Activated CD8-positive, alpha-beta memory T cell treated with anti-CD3 and anti-CD28 coated beads for 4 hours (primary cell): ENCODE measurements around the gene TIAM2.

ENCODE experiments used
- DNase-seq, 2 donors: peaks; one replicate each; pipeline ENCODE4 v3.0.0-alpha.2; 2020; ENCODE audit warnings: low read depth in 2 of 2

The TIAM2 gene

GRCh38 chr6:155061381-155061780 lies 66.3 kb downstream of the TIAM2 start:
- DNase-seq = no peak

- no peak for DNase-seq
These were observed 67.8 kb downstream of the TIAM2 start for GRCh38 chr6:155062866-155063341.

GRCh38 chr6:155064303-155064702 lies 69.2 kb downstream of the TIAM2 start:
- no peak for DNase-seq

- no peak for DNase-seq
These were observed 71.2 kb downstream of the TIAM2 start for GRCh38 chr6:155066361-155066760.

- no peak for DNase-seq
These were observed 72.0 kb downstream of the TIAM2 start for GRCh38 chr6:155066921-155067680.

GRCh38 chr6:155067956-155068615 lies 73.0 kb downstream of the TIAM2 start:
- DNase-seq = no peak

- no peak for DNase-seq
These were observed 74.4 kb downstream of the TIAM2 start for GRCh38 chr6:155069543-155069942.

GRCh38 chr6:155075930-155076695 lies 81.0 kb downstream of the TIAM2 start:
- no peak for DNase-seq

GRCh38 chr6:155077331-155077730 lies 82.2 kb downstream of the TIAM2 start:
- no peak for DNase-seq

GRCh38 chr6:155077784-155078183 lies 82.7 kb downstream of the TIAM2 start:
- DNase-seq = no peak

GRCh38 chr6:155078331-155078745 lies 83.2 kb downstream of the TIAM2 start:
- DNase-seq = no peak

GRCh38 chr6:155079985-155080452 lies 84.9 kb downstream of the TIAM2 start:
- DNase-seq = no peak

- DNase-seq = no peak
These were observed 86.0 kb downstream of the TIAM2 start for GRCh38 chr6:155080881-155081845.

GRCh38 chr6:155084431-155085123 lies 89.5 kb downstream of the TIAM2 start:
- no peak for DNase-seq

GRCh38 chr6:155085582-155086257 lies 90.6 kb downstream of the TIAM2 start:
- no peak for DNase-seq

- no peak for DNase-seq
These were observed 93.7 kb downstream of the TIAM2 start for GRCh38 chr6:155088856-155089255.

GRCh38 chr6:155089746-155090145 lies 94.6 kb downstream of the TIAM2 start:
- no peak for DNase-seq

GRCh38 chr6:155090166-155090565 lies 95.1 kb downstream of the TIAM2 start:
- DNase-seq = no peak

- DNase-seq = no peak
These were observed 96.6 kb downstream of the TIAM2 start for GRCh38 chr6:155091756-155092155.

- peak in 1 of 2 donors; percentile 14 for DNase-seq
These were observed 98.3 kb downstream of the TIAM2 start for GRCh38 chr6:155093430-155093829.
